GM12874 (cell line): Measurements from ENCODE around the gene ROR1.

ENCODE experiments used
- TF ChIP-seq, protein P1 (sequence below): IDR thresholded peaks from 2 replicates; pipeline ENCODE4 v1.5.1; 2011; ENCODE audit warnings: low read depth, mild to moderate bottlenecking, control low read depth, low read length, moderate library complexity; ENCODE audit not compliant: insufficient read depth

The ROR1 gene

DNA sequence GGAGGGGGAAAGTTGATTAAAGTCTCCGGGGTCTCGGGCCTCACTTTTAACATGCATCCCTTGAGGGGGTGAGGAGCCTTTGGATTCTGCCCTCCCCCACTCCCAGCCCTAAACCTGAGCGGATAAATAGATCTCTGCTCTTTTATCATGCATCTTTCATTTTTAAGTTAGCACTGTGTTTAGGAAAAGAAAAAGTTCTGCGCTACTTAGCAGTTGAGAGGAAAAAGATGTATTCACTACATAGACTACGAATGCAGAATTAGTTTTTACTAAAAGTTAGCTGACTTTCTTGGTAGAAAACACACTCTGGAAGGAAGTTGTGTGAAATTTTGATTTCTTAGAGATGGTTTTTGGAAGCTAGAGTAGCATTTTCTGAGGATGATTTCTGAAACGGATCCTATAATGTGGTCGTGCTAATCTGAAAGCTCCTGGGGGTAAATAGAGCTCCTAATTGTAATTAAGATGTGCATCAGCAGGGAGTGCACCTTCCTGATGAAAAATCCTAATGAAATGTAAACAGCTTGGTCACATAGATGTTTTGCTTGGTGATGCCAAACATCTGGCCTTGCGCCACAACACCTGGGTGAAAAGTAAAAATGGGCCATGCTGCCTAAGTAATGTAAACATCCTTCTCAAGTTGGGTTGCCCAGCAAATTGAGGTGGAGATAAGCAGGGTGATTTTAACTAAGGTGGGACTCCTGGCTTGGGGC is 1.8 kb downstream of the ROR1 start:
- TF ChIP-seq, protein P1, sequence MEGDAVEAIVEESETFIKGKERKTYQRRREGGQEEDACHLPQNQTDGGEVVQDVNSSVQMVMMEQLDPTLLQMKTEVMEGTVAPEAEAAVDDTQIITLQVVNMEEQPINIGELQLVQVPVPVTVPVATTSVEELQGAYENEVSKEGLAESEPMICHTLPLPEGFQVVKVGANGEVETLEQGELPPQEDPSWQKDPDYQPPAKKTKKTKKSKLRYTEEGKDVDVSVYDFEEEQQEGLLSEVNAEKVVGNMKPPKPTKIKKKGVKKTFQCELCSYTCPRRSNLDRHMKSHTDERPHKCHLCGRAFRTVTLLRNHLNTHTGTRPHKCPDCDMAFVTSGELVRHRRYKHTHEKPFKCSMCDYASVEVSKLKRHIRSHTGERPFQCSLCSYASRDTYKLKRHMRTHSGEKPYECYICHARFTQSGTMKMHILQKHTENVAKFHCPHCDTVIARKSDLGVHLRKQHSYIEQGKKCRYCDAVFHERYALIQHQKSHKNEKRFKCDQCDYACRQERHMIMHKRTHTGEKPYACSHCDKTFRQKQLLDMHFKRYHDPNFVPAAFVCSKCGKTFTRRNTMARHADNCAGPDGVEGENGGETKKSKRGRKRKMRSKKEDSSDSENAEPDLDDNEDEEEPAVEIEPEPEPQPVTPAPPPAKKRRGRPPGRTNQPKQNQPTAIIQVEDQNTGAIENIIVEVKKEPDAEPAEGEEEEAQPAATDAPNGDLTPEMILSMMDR, result no peak

DNA sequence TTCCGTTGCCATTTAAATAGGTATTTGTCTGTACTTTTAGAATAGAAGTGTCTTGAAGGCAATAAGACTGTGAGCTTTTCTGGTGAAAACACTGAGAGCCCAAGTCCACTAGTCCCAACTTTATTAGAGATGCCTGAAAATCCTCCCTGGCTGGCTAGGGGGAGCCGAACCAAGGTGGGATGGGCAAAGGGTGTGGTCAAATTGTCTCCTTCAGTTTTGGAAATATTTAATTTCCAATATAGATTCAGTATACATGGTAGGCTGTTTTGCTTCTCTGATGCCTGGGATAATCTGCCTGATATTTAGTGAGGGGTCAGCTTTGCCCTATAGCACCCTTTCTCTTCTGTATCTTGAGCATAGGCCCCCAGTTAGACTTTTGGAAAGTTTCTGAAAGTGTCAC is 3.5 kb downstream of the ROR1 start:
- TF ChIP-seq, protein P1, result no peak

DNA sequence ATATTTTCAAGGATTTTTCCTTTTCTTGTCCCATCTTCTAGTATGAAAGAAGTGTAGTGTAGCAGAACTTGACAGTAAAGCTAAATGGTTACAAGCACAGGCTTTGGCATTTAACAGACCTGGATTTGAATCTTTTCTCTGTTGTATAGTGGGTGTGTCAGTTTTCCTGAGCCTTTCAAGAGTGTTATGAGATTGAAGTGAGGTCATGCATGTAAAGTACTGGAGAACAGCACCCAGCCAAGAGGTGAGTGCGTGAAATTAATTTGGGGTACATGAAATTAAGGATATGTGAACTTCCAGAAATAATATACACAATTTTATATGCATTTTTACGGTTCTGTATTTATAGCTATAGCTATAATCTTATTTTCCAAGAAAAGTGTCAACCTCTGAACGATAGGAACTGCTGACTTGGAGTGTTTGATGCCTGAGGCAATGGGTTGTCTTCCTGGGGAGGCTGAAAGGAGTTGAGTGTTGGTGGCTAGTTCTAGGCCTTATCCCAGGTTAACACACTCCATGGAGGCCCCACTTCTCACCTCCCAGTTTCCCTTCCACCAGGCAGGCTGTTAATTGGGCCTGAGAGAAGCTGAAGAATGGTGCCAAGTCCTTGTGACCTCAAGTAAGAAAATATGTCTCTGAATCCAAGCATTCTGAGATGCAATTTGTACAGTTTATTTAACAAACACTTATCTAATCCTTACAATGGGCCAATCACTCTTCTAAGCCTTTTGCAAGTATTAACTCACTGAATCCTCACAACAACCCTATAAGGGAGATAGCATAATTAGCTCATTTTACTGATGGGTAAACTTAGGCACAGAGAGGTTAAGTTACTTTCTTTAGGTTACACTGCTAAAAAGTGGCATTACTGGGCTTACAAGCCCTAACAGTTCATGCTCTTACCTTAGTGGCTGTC is 4.4 kb downstream of the ROR1 start:
- TF ChIP-seq, protein P1, result no peak

DNA sequence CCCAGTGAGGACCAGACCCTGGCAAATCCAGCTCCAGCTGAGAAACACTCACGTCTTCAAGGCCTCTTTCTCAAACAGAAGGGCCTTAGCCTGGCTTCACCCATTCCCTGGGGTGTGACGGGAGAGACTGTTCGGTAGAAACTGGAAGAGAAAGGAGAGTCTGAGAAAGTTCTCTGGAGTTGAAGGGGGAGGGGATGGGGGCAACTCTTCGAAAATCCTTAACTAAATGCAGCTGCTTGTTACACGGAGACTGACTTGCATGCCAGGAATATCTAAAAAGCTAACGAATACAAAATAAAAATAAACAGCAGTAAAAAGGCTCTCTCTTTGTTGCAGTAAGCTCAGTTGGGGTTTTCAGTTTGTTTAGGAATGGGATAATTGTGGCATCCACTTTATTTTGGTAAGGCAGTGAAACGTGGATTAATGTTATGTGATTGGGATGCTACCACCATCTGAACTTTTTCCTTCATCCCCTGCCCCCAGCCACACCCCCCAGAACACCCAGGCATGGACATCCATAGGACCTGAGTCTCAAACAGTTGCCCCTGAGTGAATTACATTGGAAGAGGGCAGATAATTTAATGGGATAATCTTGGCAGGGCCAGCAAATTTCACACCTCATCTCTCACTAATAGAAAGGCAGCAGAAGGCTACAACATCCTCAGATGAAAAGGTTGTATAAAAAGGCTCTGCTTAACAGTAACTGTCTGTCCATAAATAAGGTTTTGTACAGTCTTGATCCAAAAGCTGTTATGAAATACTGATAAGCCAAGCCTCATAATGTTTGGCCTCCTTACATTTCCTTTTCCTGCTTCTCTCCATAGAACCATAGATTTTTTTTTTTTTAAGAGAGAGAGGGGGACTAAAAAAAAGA is 5.8 kb downstream of the ROR1 start:
- TF ChIP-seq, protein P1, result no peak

DNA sequence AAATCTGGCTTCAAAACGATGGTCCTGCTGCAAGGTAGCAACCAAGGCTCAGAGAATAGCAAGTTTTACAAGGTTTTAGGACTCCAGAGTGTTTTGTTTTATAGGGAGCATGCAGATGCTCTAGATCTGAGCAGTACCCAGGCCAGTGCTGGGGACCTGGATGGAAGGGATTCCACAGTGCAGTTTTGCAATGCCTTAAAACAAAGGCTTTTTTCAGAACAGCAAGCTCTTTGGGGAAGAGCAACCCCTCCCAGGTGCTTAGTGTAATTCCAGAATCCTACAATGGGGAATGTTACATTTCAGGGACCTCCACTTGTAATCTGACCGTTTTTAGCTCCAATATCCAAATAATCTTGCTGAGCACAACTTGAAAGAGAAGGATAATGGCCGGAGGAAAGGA is 6.7 kb downstream of the ROR1 start:
- TF ChIP-seq, protein P1, result no peak

DNA sequence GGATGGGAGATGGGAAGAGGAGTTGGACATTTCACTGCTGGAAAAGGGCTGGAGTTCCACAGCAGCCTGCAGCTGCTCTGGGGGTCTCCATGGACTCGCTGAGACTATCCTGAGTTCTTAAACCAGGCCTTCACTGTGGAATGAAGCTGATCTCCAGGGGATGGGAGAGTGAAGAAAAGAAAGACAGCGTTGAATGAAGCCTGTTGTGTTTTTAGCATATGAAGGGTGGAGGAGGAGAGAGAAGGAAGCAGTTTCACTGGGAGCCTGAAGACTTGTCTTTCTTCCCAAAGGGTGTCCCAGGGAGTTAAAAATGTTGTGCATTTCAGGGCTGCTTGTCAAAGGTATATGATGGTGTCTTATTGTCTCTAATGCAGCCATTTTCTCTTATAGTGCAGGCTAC is 9.2 kb downstream of the ROR1 start:
- TF ChIP-seq, protein P1, result no peak

DNA sequence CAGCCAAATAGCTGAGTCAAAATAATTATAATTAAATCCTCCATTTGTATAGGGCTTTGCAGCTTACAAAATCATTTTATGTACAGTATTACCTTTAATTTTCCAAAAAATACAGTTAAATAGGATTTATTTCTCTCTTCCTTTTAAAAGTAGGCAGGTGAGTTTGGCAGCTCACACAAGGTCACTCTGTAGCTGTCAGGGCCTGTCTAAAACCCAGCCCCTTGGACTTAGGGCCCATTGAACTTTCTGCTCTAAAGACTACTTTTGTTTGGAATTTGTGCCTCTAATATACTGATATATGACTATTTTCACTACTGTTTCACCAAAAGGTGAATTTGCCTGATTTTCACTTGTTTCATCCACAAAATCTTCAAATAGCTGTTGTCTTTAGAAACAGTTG is 10.3 kb downstream of the ROR1 start:
- TF ChIP-seq, protein P1, result no peak
